MG63 (cell line): Measurements from ENCODE around the gene FBXO8. TPM values are rescaled to one million over a fixed set of nuclear protein-coding genes. Genes with fewer than 3 reads are reported as not detected.
A peak's percentile ranks its signal among the peaks of the same experiment; 100 is the strongest.
"Not testable (repeated sequence)": the region's sequence is repeated elsewhere in the genome, so short reads cannot be mapped to it uniquely, and the experiment has no call there.

Experiments used
- DNase-seq: peaks from one replicate; pipeline ENCODE4 v3.0.0-alpha.2; 2020
- H3K27me3 ChIP-seq: fragments of 250-450 bp; sonication (Bioruptor Pico); 2 replicates; pipeline ENCODE4 v1.5.1; 2020; ENCODE audit warnings: mild to moderate bottlenecking, moderate library complexity
- H3K36me3 ChIP-seq: fragments of 250-450 bp; sonication (Bioruptor Pico); 2 replicates; pipeline ENCODE4 v1.5.1; 2020; ENCODE audit warnings: mild to moderate bottlenecking, moderate library complexity
- H3K4me3 ChIP-seq: fragments of 250-450 bp; sonication (Bioruptor Pico); 2 replicates; pipeline ENCODE4 v1.5.1; 2020; ENCODE audit warnings: mild to moderate bottlenecking, moderate library complexity
- H3K9me3 ChIP-seq: fragments of 250-450 bp; sonication (Bioruptor Pico); 2 replicates; pipeline ENCODE4 v1.5.1; 2020; ENCODE audit warnings: mild to moderate bottlenecking, moderate library complexity
- total RNA-seq: library from RNA; depleted of rRNA; stranded (reverse); fragments of >200 nt; shearing (Covaris generic); gene quantifications from 2 replicates; pipeline ENCODE4 v1.2.3, GENCODE V29; 2014; ENCODE audit warnings: low replicate concordance

Gene FBXO8
- total RNA-seq, 1 experiment from 2014 or later, result 29.1 TPM

- Histone ChIP-seq H3K4me3 (no peak overlapping the region), H3K27me3 (no peaks in the 10 kb centered on the region), H3K36me3 (no peaks in the 10 kb centered on the region; the same call in 1 of the 2 replicates), H3K9me3 (no peaks in the 10 kb centered on the region)
- DNase-seq, result no peak
These were observed 20.1 kb downstream of the FBXO8 start for GRCh38 chr4:174263445-174263736.

GRCh38 chr4:174262624-174263444 lies 20.6 kb downstream of the FBXO8 start:
- H3K36me3 ChIP-seq, result no peaks in the 10 kb centered on the region; the same call in 1 of the 2 replicates
- H3K27me3 ChIP-seq, result no peaks in the 10 kb centered on the region
- DNase-seq, result no peak
- no peaks in the 10 kb centered on the region for H3K9me3 ChIP-seq
- H3K4me3 ChIP-seq, result no peak overlapping the region

DNA sequence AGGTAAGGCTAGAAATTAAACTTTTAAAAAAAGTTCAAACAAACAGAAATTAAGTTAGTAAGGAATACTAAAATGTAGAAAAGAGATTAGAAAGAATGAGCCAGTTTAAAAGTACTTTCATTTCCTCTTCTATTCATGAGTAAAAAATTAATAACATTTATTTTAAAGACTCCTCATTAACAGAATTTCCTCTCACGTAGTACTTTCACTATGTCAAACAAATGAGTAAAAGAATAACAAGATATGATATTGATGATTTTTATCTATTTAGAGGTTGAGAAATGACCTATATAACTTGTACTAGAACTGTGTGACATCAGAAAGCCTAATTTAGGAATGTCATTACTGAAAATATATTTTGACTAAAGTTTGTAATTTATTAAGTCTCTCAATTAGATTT lies 22.0 kb downstream of the FBXO8 start:
- not testable (repeated sequence) for H3K27me3 ChIP-seq, H3K4me3 ChIP-seq, DNase-seq, H3K36me3 ChIP-seq, H3K9me3 ChIP-seq

- Histone ChIP-seq H3K9me3 (no peaks in the 10 kb centered on the region), H3K36me3 (no peaks in the 10 kb centered on the region; the same call in 1 of the 2 replicates), H3K27me3 (no peaks in the 10 kb centered on the region), H3K4me3 (no peak overlapping the region)
- DNase-seq, result no peak
These were observed 23.4 kb downstream of the FBXO8 start for GRCh38 chr4:174260099-174260498.

- H3K9me3 ChIP-seq, result no peaks in the 10 kb centered on the region
- H3K4me3 ChIP-seq, result no peak overlapping the region
- H3K36me3 ChIP-seq, result no peaks in the 10 kb centered on the region; the same call in 1 of the 2 replicates
- DNase-seq, result no peak
- H3K27me3 ChIP-seq, result no peaks in the 10 kb centered on the region
These were observed 23.9 kb downstream of the FBXO8 start for GRCh38 chr4:174259580-174259979.

GRCh38 chr4:174256277-174256713 lies 27.2 kb downstream of the FBXO8 start:
- no peak overlapping the region for H3K4me3 ChIP-seq
- H3K9me3 ChIP-seq, result no peaks in the 10 kb centered on the region
- no peaks in the 10 kb centered on the region for H3K27me3 ChIP-seq
- DNase-seq, result no peak
- H3K36me3 ChIP-seq, result no peaks in the 10 kb centered on the region; the same call in 1 of the 2 replicates

GRCh38 chr4:174255786-174256185 lies 27.7 kb downstream of the FBXO8 start:
- Histone ChIP-seq H3K9me3 (no peaks in the 10 kb centered on the region), H3K4me3 (no peak overlapping the region), H3K36me3 (no peaks in the 10 kb centered on the region; the same call in 1 of the 2 replicates), H3K27me3 (no peaks in the 10 kb centered on the region)
- peak; percentile 0 for DNase-seq

DNA sequence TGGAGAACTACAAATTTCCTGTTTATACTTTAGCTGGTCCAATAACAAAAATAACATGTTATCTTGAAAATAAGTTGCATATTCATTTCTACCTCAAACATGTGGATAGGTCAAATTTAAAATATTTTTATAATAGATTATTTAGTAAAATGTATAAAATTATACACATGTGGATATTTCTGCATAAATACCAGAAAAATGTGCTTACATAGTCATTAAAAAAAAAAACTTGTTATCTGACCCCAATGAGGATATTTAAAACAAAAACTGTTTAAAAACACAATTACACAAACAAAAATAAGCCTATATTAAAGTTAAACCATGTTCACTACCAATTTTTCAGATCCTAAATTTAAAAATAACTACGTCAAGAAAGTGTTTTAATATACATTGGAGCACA lies 28.1 kb downstream of the FBXO8 start:
- H3K9me3 ChIP-seq, result no peaks in the 10 kb centered on the region
- no peaks in the 10 kb centered on the region; the same call in 1 of the 2 replicates for H3K36me3 ChIP-seq
- H3K4me3 ChIP-seq, result no peak overlapping the region
- DNase-seq, result no peak
- H3K27me3 ChIP-seq, result no peaks in the 10 kb centered on the region

DNA sequence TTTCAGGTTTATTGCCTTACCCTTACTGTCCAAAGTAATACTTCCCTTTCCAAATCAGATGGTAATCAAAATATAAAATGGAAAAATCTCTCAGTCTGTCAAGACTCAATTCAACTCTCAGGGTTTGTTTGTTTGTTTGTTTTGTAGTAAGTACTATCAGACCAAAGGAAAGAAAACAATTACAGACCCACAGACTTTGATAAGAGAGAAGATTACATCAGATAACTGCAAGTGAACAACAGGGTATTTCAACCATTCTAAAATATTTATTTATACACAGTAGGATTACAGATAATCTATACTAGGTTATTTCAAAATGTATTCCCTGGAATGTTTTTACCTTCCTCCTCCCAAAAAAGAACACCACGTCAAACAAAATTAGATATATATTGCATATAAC lies 28.9 kb downstream of the FBXO8 start:
- no peak for DNase-seq
- H3K4me3 ChIP-seq, result no peak overlapping the region
- H3K36me3 ChIP-seq, result no peaks in the 10 kb centered on the region; the same call in 1 of the 2 replicates
- no peaks in the 10 kb centered on the region for H3K27me3 ChIP-seq
- H3K9me3 ChIP-seq, result no peaks in the 10 kb centered on the region

DNA sequence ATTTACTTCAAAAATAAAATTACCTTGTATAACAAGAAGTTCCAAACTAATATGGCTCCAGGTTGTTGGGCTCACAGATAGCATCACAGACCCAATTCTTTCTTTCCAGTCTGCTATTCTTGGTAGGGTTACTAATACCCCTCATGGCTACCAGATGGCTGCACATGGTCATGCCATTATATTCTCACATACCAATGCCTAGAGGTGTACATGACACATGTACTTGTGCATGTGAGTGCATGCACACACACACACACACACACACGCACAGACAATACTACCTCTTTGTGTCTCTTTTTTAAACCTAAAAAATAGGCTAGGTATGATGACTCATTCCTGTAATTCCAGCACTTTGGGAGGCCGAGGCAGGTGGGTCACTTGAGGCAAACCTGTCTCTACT lies 31.1 kb downstream of the FBXO8 start:
- Histone ChIP-seq H3K9me3 (no peaks in the 10 kb centered on the region), H3K27me3 (no peaks in the 10 kb centered on the region), H3K4me3 (no peak overlapping the region), H3K36me3 (no peaks in the 10 kb centered on the region)
- DNase-seq, result no peak

GRCh38 chr4:174248407-174248806 lies 35.1 kb downstream of the FBXO8 start:
- H3K27me3 ChIP-seq, result no peaks in the 10 kb centered on the region
- no peak overlapping the region for H3K4me3 ChIP-seq
- H3K9me3 ChIP-seq, result no peaks in the 10 kb centered on the region
- no peak for DNase-seq
- H3K36me3 ChIP-seq, result no peaks in the 10 kb centered on the region; the same call in 1 of the 2 replicates

DNA sequence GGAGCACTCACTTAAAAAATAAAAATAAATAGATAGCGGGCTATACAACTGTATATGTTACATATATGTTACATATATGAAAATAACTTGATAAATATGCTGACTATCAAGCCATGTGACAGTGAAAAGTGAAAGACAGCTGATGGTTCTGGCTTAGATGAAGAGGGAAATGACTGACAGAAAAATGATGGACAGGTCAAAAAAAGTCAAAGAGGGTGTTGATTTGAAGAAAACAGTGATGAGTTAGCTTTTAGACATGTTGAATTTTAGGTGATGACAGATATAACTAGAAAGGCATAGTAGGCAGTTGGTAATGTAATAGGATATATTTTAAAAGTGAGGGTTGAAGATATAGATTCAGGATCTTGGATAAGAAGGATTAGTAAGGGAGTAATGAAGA lies 37.8 kb downstream of the FBXO8 start:
- no peaks in the 10 kb centered on the region for H3K9me3 ChIP-seq
- DNase-seq, result no peak
- H3K27me3 ChIP-seq, result no peaks in the 10 kb centered on the region
- H3K36me3 ChIP-seq, result no peaks in the 10 kb centered on the region; the same call in none of the 2 replicates
- no peak overlapping the region for H3K4me3 ChIP-seq

DNA sequence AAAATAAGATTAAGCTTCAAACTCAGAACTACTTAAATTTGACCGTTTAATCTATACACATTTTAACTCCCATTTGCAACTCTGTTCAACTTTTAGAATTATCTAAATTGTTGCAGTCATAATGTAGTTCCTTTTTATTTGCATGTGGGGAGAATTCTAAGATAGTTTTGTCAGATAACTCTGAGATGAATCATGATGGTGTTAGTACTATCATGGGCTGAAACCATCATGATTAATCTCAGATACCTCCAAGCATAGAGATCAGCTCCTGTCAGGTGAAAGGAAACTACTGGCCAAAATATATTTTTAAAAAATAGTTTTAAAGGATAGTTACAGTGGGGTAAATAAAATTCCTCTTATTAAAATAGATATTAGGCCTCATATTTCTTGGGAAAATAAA lies 39.0 kb downstream of the FBXO8 start:
- DNase-seq, result no peak
- no peaks in the 10 kb centered on the region; the same call in none of the 2 replicates for H3K36me3 ChIP-seq

GRCh38 chr4:174241162-174241561 lies 42.3 kb downstream of the FBXO8 start:
- no peak overlapping the region for H3K4me3 ChIP-seq
- no peaks in the 10 kb centered on the region for H3K27me3 ChIP-seq
- no peaks in the 10 kb centered on the region for H3K9me3 ChIP-seq
- peaks cover 2% of the 10 kb centered on the region for H3K36me3 ChIP-seq
- DNase-seq, result no peak

More for the DNA sequence above, 39.0 kb downstream of the FBXO8 start:
- H3K9me3 ChIP-seq, result no peaks in the 10 kb centered on the region
- H3K27me3 ChIP-seq, result no peaks in the 10 kb centered on the region
- H3K4me3 ChIP-seq, result no peak overlapping the region

DNA sequence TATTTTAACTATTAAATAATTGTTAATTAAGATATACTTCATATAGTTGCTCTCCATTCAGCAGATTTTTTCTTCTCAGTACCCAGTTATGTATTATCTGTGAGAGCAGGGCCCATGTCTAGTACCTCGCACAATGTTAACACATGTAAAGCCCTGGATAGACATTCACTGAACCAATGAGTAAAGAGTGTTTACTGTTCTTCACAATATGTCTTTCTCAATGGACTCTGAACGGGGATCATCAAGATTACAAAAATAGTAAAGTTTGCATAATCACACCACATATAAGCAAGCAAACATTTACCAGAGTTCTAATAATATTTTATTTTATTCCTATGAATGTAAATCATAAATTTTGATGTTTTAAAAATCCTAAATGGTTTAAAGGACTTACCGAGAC lies 47.1 kb downstream of the FBXO8 start:
- Histone ChIP-seq H3K4me3 (no peak overlapping the region), H3K36me3 (peaks cover 2% of the 10 kb centered on the region; the same call in 1 of the 2 replicates), H3K9me3 (no peaks in the 10 kb centered on the region), H3K27me3 (no peaks in the 10 kb centered on the region)
- no peak for DNase-seq

- Histone ChIP-seq H3K4me3 (no peak overlapping the region), H3K9me3 (no peaks in the 10 kb centered on the region), H3K27me3 (no peaks in the 10 kb centered on the region), H3K36me3 (no peaks in the 10 kb centered on the region)
- DNase-seq, result no peak
These were observed 52.8 kb downstream of the FBXO8 start for GRCh38 chr4:174230680-174231079.

GRCh38 chr4:174230148-174230547 lies 53.3 kb downstream of the FBXO8 start:
- Histone ChIP-seq H3K9me3 (no peaks in the 10 kb centered on the region), H3K4me3 (no peak overlapping the region), H3K27me3 (no peaks in the 10 kb centered on the region), H3K36me3 (no peaks in the 10 kb centered on the region)
- DNase-seq, result no peak

DNA sequence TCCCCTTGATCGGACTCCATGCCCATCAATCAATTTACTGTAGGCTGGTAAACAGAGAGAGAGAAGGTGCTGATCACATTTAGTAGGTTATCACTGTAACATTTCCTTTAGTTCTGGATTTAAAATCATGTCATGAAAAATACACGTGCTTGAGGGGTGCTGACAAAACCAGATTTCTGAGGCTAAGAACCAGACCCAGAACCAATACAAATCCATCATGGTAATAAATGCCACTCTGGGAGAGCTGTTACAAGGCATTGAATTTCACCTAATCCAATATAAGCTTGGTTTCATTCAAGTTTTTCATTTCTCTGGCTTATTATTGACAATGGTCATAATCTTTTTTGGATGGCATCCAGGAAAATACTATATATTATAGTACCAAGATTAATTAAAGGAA lies 54.5 kb downstream of the FBXO8 start:
- Histone ChIP-seq H3K36me3 (no peaks in the 10 kb centered on the region), H3K9me3 (no peaks in the 10 kb centered on the region), H3K4me3 (no peak overlapping the region), H3K27me3 (no peaks in the 10 kb centered on the region)
- no peak for DNase-seq
